HEK293 (cell line): ENCODE results near the gene CEP350.

Source experiments
- CTCF ChIA-PET: fragments of 350-600 bp; formaldehyde crosslinking; extraction: SDS; loops from one replicate; lab custom pipeline; 2021; ENCODE audit warnings: antibody characterized with exemption; lab: Yijun Ruan, JAX
- POLR2A ChIA-PET: fragments of 300-600 bp; formaldehyde crosslinking; extraction: SDS; loops from one replicate; lab custom pipeline; 2020; ENCODE audit warnings: antibody characterized with exemption, inconsistent platforms; lab: Yijun Ruan, JAX
- H3K27ac ChIP-seq: fragments of 200-500 bp; sonication (Bioruptor generic); 2 replicates; pipeline ENCODE4 v1.5.1; 2014; ENCODE audit warnings: low read depth, low read length, control low read depth, inconsistent platforms; ENCODE audit errors: extremely low read depth
- H3K36me3 ChIP-seq, 2 experiments: fragments of 200-500 bp in 1 of 2; sonication (Bioruptor generic) in 1 of 2; 1 replicate in 1 of 2; 2 replicates in 1 of 2; pipeline ENCODE4 v1.5.1; 2014 to 2017; ENCODE audit warnings: inconsistent platforms in 2 of 2, low read length in 2 of 2; ENCODE audit not compliant: control insufficient read depth in 2 of 2, insufficient read depth in 1 of 2
- H3K4me1 ChIP-seq: fragments of 200-500 bp; sonication (Bioruptor generic); 2 replicates; pipeline ENCODE4 v1.5.1; 2014; ENCODE audit warnings: mild to moderate bottlenecking, low read length, inconsistent platforms; ENCODE audit not compliant: control insufficient read depth, insufficient read depth
- H3K4me3 ChIP-seq: 2 replicates; pipeline ENCODE4 v1.5.1; 2011; ENCODE audit warnings: low read depth, mild to moderate bottlenecking, control low read depth, low read length, moderate library complexity
- H3K9me3 ChIP-seq: fragments of 200-500 bp; sonication (Bioruptor generic); 2 replicates; pipeline ENCODE4 v1.5.1; 2014; ENCODE audit warnings: low read depth, low read length, inconsistent platforms; ENCODE audit not compliant: control insufficient read depth, insufficient read depth
- GLI2 ChIP-seq: fragments of 450-650 bp; formaldehyde crosslinking; IDR thresholded peaks from 2 replicates; pipeline ENCODE4; 2017; ENCODE audit warnings: missing biosample characterization, missing genetic modification characterization, low read depth, borderline replicate concordance
- GLI4 ChIP-seq: fragments of 450-650 bp; formaldehyde crosslinking; IDR thresholded peaks from 2 replicates; pipeline ENCODE4 v1.5.1; 2016; ENCODE audit warnings: missing biosample characterization, missing genetic modification characterization
- MYNN ChIP-seq: fragments of 450-650 bp; formaldehyde crosslinking; IDR thresholded peaks from 2 replicates; pipeline ENCODE4 v1.5.1; 2016; ENCODE audit warnings: missing biosample characterization, missing genetic modification characterization, borderline replicate concordance
- PBX3 ChIP-seq: sonication (generic); formaldehyde crosslinking; IDR thresholded peaks from 2 replicates; pipeline ENCODE4 v1.8.1; 2022; ENCODE audit warnings: mild to moderate bottlenecking, moderate library complexity, missing genetic modification reagents
- SCRT1 ChIP-seq: fragments of 450-650 bp; formaldehyde crosslinking; IDR thresholded peaks from 2 replicates; pipeline ENCODE4 v1.5.1; 2016; ENCODE audit warnings: missing biosample characterization, missing genetic modification characterization, borderline replicate concordance
- ZFP37 ChIP-seq: fragments of 450-650 bp; formaldehyde crosslinking; IDR thresholded peaks from 2 replicates; pipeline ENCODE4 v1.5.1; 2016; ENCODE audit warnings: missing biosample characterization, missing genetic modification characterization
- ZNF112 ChIP-seq: fragments of 450-650 bp; formaldehyde crosslinking; IDR thresholded peaks from 2 replicates; pipeline ENCODE4 v1.5.0; 2017; ENCODE audit warnings: missing biosample characterization, missing genetic modification characterization
- ZNF132 ChIP-seq: fragments of 450-650 bp; formaldehyde crosslinking; IDR thresholded peaks from 2 replicates; pipeline ENCODE4 v1.5.1; 2017; ENCODE audit warnings: missing biosample characterization, missing genetic modification characterization, borderline replicate concordance
- ZNF19 ChIP-seq: fragments of 450-650 bp; formaldehyde crosslinking; IDR thresholded peaks from 2 replicates; pipeline ENCODE4; 2016; ENCODE audit warnings: missing biosample characterization, missing genetic modification characterization, low read depth
- ZNF404 ChIP-seq: fragments of 450-650 bp; formaldehyde crosslinking; IDR thresholded peaks from 2 replicates; pipeline ENCODE4 v1.5.1; 2017; ENCODE audit warnings: missing biosample characterization, missing genetic modification characterization
- ZNF558 ChIP-seq: fragments of 450-650 bp; formaldehyde crosslinking; IDR thresholded peaks from 2 replicates; pipeline ENCODE4 v1.5.1; 2016; ENCODE audit warnings: missing biosample characterization, missing genetic modification characterization
- ZNF561 ChIP-seq: fragments of 450-650 bp; IDR thresholded peaks from 2 replicates; pipeline ENCODE4 v1.5.1; 2018; ENCODE audit warnings: missing biosample characterization, missing genetic modification characterization, borderline replicate concordance
- ZNF639 ChIP-seq: fragments of 450-650 bp; formaldehyde crosslinking; IDR thresholded peaks from 2 replicates; pipeline ENCODE4 v1.5.1; 2016; ENCODE audit warnings: missing biosample characterization, missing genetic modification characterization
- ZNF768 ChIP-seq: fragments of 450-650 bp; formaldehyde crosslinking; IDR thresholded peaks from 2 replicates; pipeline ENCODE4 v1.5.1; 2018; ENCODE audit warnings: missing biosample characterization, mild to moderate bottlenecking, missing genetic modification characterization
- ZNF777 ChIP-seq: fragments of 450-650 bp; formaldehyde crosslinking; IDR thresholded peaks from 2 replicates; pipeline ENCODE4 v1.5.1; 2017; ENCODE audit warnings: missing biosample characterization, missing genetic modification characterization, borderline replicate concordance
- ZSCAN23 ChIP-seq: fragments of 450-650 bp; formaldehyde crosslinking; IDR thresholded peaks from 2 replicates; pipeline ENCODE4 v1.5.1; 2016; ENCODE audit warnings: missing biosample characterization, missing genetic modification characterization
- ZSCAN30 ChIP-seq: fragments of 450-650 bp; IDR thresholded peaks from 2 replicates; pipeline ENCODE4 v1.5.1; 2018; ENCODE audit warnings: missing biosample characterization, mild to moderate bottlenecking, missing genetic modification characterization, moderate library complexity
- TF ChIP-seq, protein P1 (sequence below): fragments of 450-650 bp; formaldehyde crosslinking; IDR thresholded peaks from 2 replicates; pipeline ENCODE4 v1.5.1; 2017; ENCODE audit warnings: missing biosample characterization, missing genetic modification characterization
- TF ChIP-seq, protein P2 (sequence below): fragments of 450-650 bp; formaldehyde crosslinking; IDR thresholded peaks from 2 replicates; pipeline ENCODE4 v1.5.1; 2016; ENCODE audit warnings: missing biosample characterization, missing genetic modification characterization, low read depth

CEP350 gene

DNA sequence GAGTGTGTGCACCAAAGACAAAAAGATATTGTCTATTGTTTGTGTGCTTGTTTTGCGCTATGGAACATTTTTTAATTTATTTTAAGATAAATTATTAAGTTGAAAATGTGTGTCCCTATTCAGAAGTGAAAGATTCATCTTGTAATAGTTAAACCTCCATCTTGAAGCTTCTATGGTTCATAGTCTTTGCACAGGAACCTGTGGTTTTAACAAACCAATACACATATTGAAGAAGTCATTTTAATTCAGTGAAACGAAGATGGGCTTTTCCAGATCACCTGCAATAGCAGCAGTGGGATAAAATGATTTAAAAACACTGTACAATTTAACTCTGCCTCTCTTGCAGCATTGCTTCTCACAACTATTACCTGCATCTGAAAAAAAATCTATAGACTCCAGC is 157.5 kb downstream of the CEP350 start:
- no peaks in the 10 kb centered on the region for H3K4me1 ChIP-seq
- POLR2A ChIA-PET = no interaction called here
- no peak overlapping the region for H3K27ac ChIP-seq
- peaks cover 24 to 49% of the 10 kb centered on the region in 2 experiments for H3K36me3 ChIP-seq
- H3K9me3 ChIP-seq = no peaks in the 10 kb centered on the region
- no peak for TF ChIP-seq ZNF19 (tag by site-specific recombination)
- CTCF ChIA-PET = interaction anchor here (0.5 kb wide), 1 partner anchor 243 kb away, joined by 3 read pairs; no protein-coding TSS in a partner anchor
- H3K4me3 ChIP-seq = no peak overlapping the region

DNA sequence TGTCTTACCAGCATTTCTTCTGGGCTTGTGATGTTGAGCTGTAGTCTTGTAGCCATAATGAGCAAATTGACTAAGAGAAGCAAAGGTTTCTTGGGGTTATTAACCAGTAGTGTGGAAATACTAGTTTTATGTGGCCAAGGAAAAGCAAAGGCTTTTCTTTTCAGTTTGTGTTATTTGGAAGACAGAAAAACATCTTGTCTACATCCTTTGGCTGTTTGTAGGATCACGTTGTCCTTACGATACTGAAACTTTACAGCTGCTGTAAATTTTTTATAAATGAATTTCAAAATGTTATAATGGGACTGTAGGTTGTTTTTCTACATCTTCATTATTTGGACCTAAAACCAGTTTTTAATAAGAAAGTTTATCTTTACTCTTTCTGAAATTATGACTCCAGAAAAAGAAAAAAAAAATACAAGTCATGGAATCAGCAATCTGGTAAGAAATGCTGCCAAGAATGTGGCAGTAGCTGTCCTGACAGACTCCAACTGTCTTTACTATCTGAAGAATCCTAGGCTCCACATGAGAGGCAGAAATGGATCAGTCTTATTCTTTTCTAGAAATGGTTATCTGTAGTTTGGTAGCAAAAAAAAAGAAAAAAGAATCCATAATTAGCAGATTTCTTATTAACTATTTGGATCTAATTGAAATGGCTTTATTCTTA is 158.5 kb downstream of the CEP350 start:
- Histone ChIP-seq H3K9me3 (no peaks in the 10 kb centered on the region), H3K36me3 (peaks cover 24 to 49% of the 10 kb centered on the region in 2 experiments), H3K27ac (no peak overlapping the region), H3K4me3 (no peak overlapping the region), H3K4me1 (no peaks in the 10 kb centered on the region)
- no peak for TF ChIP-seq ZNF777 (tag by site-specific recombination)
- TF ChIP-seq PBX3 = no peak
- no peak for TF ChIP-seq MYNN
- TF ChIP-seq GLI2 (tag by site-specific recombination) = no peak
- TF ChIP-seq ZFP37 (tag by site-specific recombination) = no peak
- TF ChIP-seq ZSCAN23 = no peak
- TF ChIP-seq ZNF639 (tag by site-specific recombination) = no peak
- no peak for TF ChIP-seq GLI4 (tag by site-specific recombination)
- TF ChIP-seq, protein P1, sequence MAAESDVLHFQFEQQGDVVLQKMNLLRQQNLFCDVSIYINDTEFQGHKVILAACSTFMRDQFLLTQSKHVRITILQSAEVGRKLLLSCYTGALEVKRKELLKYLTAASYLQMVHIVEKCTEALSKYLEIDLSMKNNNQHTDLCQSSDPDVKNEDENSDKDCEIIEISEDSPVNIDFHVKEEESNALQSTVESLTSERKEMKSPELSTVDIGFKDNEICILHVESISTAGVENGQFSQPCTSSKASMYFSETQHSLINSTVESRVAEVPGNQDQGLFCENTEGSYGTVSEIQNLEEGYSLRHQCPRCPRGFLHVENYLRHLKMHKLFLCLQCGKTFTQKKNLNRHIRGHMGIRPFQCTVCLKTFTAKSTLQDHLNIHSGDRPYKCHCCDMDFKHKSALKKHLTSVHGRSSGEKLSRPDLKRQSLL (tag by site-specific recombination) = no peak
- no peak for TF ChIP-seq ZNF112 (tag by site-specific recombination)
- TF ChIP-seq SCRT1 (tag by site-specific recombination) = no peak
- no peak for TF ChIP-seq ZNF132 (tag by site-specific recombination)
- TF ChIP-seq ZNF404 = no peak
- no peak for TF ChIP-seq ZNF558 (tag by site-specific recombination)
- TF ChIP-seq ZNF768 (tag by site-specific recombination) = no peak
- TF ChIP-seq, protein P2, sequence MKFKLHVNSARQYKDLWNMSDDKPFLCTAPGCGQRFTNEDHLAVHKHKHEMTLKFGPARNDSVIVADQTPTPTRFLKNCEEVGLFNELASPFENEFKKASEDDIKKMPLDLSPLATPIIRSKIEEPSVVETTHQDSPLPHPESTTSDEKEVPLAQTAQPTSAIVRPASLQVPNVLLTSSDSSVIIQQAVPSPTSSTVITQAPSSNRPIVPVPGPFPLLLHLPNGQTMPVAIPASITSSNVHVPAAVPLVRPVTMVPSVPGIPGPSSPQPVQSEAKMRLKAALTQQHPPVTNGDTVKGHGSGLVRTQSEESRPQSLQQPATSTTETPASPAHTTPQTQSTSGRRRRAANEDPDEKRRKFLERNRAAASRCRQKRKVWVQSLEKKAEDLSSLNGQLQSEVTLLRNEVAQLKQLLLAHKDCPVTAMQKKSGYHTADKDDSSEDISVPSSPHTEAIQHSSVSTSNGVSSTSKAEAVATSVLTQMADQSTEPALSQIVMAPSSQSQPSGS (tag by site-specific recombination) = no peak
- TF ChIP-seq ZNF561 (tag by site-specific recombination) = no peak
- TF ChIP-seq ZSCAN30 (tag by site-specific recombination) = no peak
- ChIA-PET POLR2A (no interaction called here), CTCF (interaction anchor here (0.7 to 1.2 kb wide), 2 partner anchors 13 to 66 kb away, joined by 3 to 7 read pairs; no protein-coding TSS in a partner anchor)
